Bone marrow (tissue), 2 donors: ENCODE results near the gene PRRG4.
"Not testable (repeated sequence)": the region's sequence is repeated elsewhere in the genome, so short reads cannot be mapped to it uniquely, and the experiment has no call there.

Source experiments
- DNase-seq, 2 donors: peaks; one replicate each; lab custom pipeline; 2025; lab: John Stamatoyannopoulos, UW

Gene PRRG4

DNA sequence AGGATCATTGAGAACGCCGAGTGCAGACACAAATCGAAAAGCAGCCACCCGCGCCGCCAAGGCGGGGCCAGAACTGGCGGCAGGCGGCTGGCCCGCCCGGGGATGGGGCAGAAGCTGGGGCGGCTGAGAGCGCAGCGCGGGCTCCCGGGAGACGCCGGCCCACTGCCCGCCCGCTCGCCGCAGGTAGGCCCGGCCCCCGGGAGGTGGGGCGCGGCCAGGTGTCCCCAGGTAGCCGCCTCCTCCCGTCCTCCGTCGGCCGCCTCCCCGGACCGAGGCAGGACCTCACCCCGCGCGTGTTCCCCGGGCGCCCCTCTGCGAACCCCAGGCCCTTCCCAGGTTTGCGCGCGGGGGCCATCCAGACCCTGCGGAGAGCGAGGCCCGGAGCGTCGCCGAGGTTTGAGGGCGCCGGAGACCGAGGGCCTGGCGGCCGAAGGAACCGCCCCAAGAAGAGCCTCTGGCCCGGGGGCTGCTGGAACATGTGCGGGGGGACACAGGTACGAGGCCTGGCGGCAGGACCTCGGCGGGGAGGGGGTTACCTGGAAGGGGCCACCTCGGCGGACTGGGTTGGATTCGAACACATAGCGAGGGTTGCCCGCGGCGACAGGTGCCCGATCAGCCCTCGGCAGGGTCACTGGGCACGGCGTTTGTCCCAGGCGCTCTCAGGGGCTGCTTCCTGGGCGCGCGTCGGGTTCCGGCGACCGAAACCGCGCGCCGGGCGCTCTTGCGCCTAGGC, at the start of gene PRRG4:
Gene PRRG4 (plus strand): TSS at position 248 of the 733 bp plus-strand sequence. CDS start 603 bp downstream, outside the sequence.
- DNase-seq: peak in 1 of 2 donors; percentile 20

DNA sequence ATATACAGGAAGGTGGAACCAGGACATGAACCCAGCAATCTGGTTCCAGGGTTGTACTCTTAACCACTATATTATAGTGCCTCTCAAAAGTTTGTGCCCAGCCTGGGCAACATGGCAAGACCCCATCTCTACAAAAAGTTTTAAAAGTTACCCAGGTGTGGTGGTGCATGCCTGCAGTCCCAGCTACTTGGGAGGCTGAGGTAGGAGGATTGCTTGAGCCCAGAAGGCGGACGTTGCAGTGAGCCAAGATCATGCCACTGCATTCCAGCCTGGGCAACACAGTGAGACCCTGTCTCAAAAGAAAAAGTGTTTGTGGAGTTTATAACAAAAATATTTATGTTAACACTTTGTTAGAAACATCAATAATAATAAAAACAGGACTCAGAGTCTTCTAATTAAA, 48.9 kb upstream of the PRRG4 start:
- not testable (repeated sequence) for DNase-seq

- no peak for DNase-seq
Observed at GRCh38 chr11:32781721-32782120, 48.0 kb upstream of the PRRG4 start.

GRCh38 chr11:32785262-32785661, 44.5 kb upstream of the PRRG4 start:
- DNase-seq: no peak

DNA sequence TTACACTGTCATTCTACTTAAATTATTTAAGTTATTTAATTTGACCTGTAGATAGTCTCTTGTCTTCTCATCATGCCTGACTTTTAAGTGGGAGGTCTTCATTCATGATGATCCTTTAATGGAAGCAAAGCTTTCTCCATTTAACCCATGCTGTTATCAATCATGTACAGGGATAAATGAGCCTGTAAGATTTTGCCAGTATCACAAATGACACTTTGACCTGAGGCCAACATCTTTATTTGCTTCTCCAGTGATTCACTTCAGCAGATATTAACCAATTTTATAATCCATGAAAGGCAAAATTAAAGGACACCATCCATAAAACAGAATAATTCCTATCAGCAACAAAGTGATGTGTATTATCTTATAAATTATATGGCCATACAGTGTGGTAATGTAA, 42.9 kb upstream of the PRRG4 start:
- DNase-seq: no peak

DNA sequence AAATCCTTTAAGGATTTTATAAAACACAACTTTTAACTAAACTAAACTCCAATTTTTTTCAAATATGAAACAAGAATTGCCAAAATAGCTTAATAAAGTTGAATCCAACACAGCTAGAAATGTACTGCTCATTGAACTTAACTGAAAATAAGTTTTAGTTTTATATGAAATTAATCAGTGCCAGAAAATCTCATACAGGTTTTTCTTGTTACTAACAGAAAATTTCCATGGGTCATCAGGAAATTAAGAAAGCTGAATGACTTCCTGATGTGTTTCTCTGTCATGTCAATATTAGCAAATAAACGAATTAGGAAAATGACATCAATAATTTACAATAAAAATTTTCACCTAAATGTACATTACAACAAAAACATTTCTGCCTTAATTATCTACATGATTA, 38.8 kb upstream of the PRRG4 start:
- no peak for DNase-seq

DNA sequence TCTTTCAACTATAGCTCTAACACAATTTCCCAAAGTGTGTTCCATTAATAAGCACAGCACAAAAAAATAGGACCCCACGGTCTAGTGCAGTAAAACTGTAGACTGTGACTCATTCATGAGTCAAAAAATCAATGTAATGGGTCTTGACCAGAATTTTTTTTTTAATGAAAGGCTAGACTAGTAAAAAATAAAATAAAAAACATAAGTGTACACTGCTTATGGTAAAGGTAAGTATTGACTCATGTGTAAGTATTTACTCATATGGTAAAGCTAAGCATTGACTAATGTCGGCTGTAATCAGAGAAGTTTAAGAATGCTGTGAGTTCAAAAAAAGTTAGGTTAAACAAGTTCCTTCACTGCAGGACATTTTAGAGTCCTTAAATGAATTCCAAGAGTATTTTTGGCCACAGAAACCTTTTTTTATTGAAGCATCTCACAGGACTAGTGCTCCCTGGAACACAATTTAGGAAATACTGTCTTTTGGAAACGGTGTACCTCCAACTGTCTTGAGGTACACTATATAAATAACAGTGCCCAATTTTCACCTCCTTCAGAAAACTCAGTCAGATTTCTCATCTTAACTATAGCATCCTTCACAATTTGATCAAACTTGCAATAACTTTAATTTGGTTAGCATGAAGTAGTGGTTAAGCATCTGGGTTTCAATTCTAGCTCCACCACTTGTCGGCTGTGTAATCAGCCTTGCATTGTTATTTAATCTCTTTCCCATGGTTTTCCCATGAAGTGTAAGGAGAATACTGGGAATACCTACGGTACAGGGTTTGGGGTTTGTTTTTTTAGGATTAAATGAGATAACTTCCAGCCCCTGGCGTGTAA, 37.4 kb upstream of the PRRG4 start:
- DNase-seq: no peak

DNA sequence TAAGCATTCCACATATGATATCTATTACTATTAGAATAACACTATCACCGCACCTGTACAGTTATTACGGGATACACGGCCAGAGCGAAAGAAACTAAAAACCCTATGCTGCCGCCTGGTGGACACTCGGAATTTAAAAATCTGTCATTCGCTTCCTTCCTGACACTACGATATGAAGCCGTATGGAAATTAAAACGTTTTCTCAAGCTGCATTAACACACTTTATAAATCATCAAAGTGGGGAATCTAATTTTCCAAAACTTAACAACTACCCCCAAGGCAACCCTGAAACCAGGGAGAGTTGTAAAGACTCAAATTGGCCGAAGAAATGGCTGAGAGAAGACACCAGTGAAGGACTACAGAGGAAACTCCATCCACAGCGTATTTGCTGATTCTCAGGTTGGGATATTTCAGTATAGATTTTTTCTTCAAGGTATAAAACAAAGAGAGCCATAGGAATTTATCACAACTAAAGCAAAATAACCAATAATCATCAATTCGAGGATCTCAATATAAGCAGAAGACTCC, 36.7 kb upstream of the PRRG4 start:
- peak; percentile 5 to 59 for DNase-seq

DNA sequence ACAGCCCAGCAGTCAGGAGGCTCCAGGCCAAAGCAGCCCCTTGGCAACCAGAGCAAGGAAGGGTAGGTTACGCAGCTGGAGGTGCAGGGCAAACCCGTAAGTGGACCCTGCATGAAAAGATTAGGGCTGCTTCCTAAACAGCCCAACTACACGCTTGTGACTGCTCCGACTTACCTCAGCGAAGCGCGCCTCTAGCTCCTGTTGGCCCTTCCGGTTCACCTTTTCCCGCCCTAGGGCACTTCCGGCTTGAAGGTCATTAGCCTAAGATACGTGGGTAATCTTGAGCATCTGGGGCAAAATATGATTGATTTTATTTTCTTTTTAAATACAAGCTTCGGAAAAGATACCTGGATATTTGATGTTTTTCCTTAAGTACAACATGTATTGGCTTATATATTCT, 35.3 kb upstream of the PRRG4 start, which contains the start of gene CCDC73:
Gene CCDC73 (minus strand): TSS at position 224 of the 400 bp plus-strand sequence. CDS start 34,419 bp downstream, outside the sequence.
- DNase-seq: no peak

GRCh38 chr11:32796425-32796824, 33.3 kb upstream of the PRRG4 start:
- DNase-seq: no peak

DNA sequence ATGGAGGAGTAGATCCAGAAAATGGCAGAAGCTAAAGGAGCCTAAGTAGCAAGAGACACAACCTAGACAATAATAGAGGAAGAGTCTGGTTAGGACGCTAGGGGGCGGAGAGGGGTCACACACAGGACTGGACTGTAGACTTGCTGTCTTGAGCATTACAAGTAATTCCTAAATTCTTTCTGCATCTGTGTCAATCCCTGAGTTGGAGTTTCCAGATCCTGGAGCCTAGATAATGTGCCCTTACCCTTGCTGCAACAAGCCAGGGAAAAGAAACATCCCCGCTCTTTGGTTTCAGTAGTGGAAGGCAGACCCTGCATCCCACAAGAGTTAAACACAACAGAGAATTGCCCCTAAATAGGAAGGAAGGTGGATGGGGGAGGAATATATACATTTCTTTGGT, 20.4 kb upstream of the PRRG4 start:
- peak; percentile 23 to 85 for DNase-seq

GRCh38 chr11:32817181-32817851, 12.4 kb upstream of the PRRG4 start:
- no peak for DNase-seq

DNA sequence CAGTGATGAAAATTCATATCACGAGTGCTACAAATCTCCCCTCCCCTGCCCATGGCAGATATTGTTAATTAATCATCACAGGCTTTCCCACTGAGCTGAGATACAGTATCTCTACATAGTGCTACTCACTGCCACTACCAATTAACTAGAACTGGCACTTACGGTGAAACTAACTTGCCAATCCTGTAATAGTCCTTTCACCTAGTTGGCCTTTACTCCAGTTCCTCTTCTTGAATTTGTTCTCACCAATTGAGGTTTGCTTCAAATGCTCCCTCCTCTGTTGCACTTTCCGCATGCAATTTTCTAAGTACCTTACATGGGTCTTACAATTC, 11.9 kb upstream of the PRRG4 start:
- DNase-seq: no peak

- DNase-seq: no peak
Observed at GRCh38 chr11:32819187-32819586, 10.5 kb upstream of the PRRG4 start.

- DNase-seq: no peak
Observed at GRCh38 chr11:32820497-32820896, 9.2 kb upstream of the PRRG4 start.

- peak in 1 of 2 donors; percentile 4 for DNase-seq
Observed at GRCh38 chr11:32821517-32821916, 8.2 kb upstream of the PRRG4 start.

GRCh38 chr11:32821917-32822560, 7.7 kb upstream of the PRRG4 start:
- DNase-seq: no peak

- DNase-seq: not testable (repeated sequence)
Observed at GRCh38 chr11:32823617-32824016, 6.1 kb upstream of the PRRG4 start.

- DNase-seq: no peak
Observed at GRCh38 chr11:32826113-32826512, 3.6 kb upstream of the PRRG4 start.

GRCh38 chr11:32827276-32827675, 2.5 kb upstream of the PRRG4 start:
- no peak for DNase-seq

GRCh38 chr11:32829157-32829679, 509 bp upstream of the PRRG4 start:
- DNase-seq: peak in 1 of 2 donors; percentile 57

- DNase-seq: peak in 1 of 2 donors; percentile 8
Observed at GRCh38 chr11:32830413-32830738, 649 bp downstream of the PRRG4 start.
